Neural cell (in vitro differentiated cells): ENCODE data around the gene GPR146. TPM values are rescaled to one million over a fixed set of nuclear protein-coding genes. Genes with fewer than 3 reads are reported as not detected.
"Not testable (repeated sequence)": the region's sequence is repeated elsewhere in the genome, so short reads cannot be mapped to it uniquely, and the experiment has no call there.

Experiments
- H2AFZ ChIP-seq: fragments of 200-600, 300-800 bp; sonication (generic), shearing (Covaris generic); 2 replicates; pipeline ENCODE4 v1.6.0; 2014; ENCODE audit warnings: low read depth, mild to moderate bottlenecking, antibody characterized with exemption, low read length, moderate library complexity
- H3F3A ChIP-seq: fragments of 200-600 bp; shearing (Covaris generic); 2 replicates; pipeline ENCODE4 v1.6.1; 2016; ENCODE audit warnings: mild to moderate bottlenecking, moderate library complexity, mixed read lengths, antibody characterized with exemption, low read length; ENCODE audit not compliant: insufficient read depth, poor library complexity, severe bottlenecking
- H3K27ac ChIP-seq: fragments of 200-600, 300-800 bp; sonication (generic), shearing (Covaris generic); 2 replicates; pipeline ENCODE4 v1.5.1; 2014; ENCODE audit warnings: mild to moderate bottlenecking, low read length, moderate library complexity
- H3K27me3 ChIP-seq: fragments of 300-800, 200-600 bp; sonication (generic), shearing (Covaris generic); 2 replicates; pipeline ENCODE4 v1.6.0; 2014; ENCODE audit warnings: mild to moderate bottlenecking, low read depth, low read length, moderate library complexity; ENCODE audit not compliant: insufficient read depth
- H3K36me3 ChIP-seq: fragments of 300-800, 200-600 bp; sonication (generic), shearing (Covaris generic); 2 replicates; pipeline ENCODE4 v1.5.1; 2014; ENCODE audit warnings: mild to moderate bottlenecking, antibody characterized with exemption, low read length, moderate library complexity; ENCODE audit not compliant: insufficient read depth
- H3K4me2 ChIP-seq: fragments of 300-800, 200-600 bp; sonication (generic), shearing (Covaris generic); 2 replicates; pipeline ENCODE4 v1.6.0; 2014; ENCODE audit warnings: mild to moderate bottlenecking, low read length
- H3K4me3 ChIP-seq: fragments of 300-800, 200-600 bp; sonication (generic), shearing (Covaris generic); 2 replicates; pipeline ENCODE4 v1.5.1; 2014; ENCODE audit warnings: mild to moderate bottlenecking, low read length, moderate library complexity
- H3K79me2 ChIP-seq: fragments of 200-600 bp; shearing (Covaris generic); replicated peaks from 2 replicates; pipeline ENCODE4 v1.6.0; 2014; ENCODE audit warnings: mild to moderate bottlenecking, low read length, moderate library complexity; ENCODE audit not compliant: insufficient read depth
- H3K9ac ChIP-seq: fragments of 300-800, 200-600 bp; sonication (generic), shearing (Covaris generic); 2 replicates; pipeline ENCODE4 v1.6.1; 2016; ENCODE audit warnings: mild to moderate bottlenecking, low read length, mixed read lengths
- H3K9me2 ChIP-seq: fragments of 200-600 bp; shearing (Covaris generic); 2 replicates; pipeline ENCODE4 v1.6.1; 2016; ENCODE audit warnings: mild to moderate bottlenecking, low read length, mixed read lengths; ENCODE audit not compliant: insufficient read depth
- H3K9me3 ChIP-seq: fragments of 200-600, 300-800 bp; sonication (generic), shearing (Covaris generic); 2 replicates; pipeline ENCODE4 v1.6.1; 2016; ENCODE audit warnings: mild to moderate bottlenecking, mixed run types, low read length, moderate library complexity, mixed read lengths
- H4K20me1 ChIP-seq: fragments of 200-600 bp; shearing (Covaris generic); 2 replicates; pipeline ENCODE4 v1.6.1; 2016; ENCODE audit warnings: mild to moderate bottlenecking, mixed run types; ENCODE audit not compliant: insufficient read depth
- CTCF ChIP-seq: fragments of 450-650 bp; IDR thresholded peaks from 2 replicates; pipeline ENCODE4 v1.5.1; 2014; ENCODE audit warnings: antibody characterized with exemption, mild to moderate bottlenecking, moderate library complexity; ENCODE audit not compliant: poor library complexity, severe bottlenecking
- EP300 ChIP-seq: fragments of 450-650 bp; conservative IDR thresholded peaks from 2 replicates; pipeline ENCODE4 v1.6.1; 2014; ENCODE audit warnings: antibody characterized with exemption, mild to moderate bottlenecking, moderate library complexity; ENCODE audit not compliant: poor library complexity, severe bottlenecking
- EZH2 ChIP-seq: fragments of 200-600, 300-800 bp; shearing (Covaris generic), sonication (generic); IDR thresholded peaks from 2 replicates; pipeline ENCODE4 v1.6.1; 2014; ENCODE audit warnings: antibody characterized with exemption, low read length, borderline replicate concordance, mild to moderate bottlenecking; ENCODE audit not compliant: insufficient read depth, poor library complexity, severe bottlenecking
- MXI1 ChIP-seq: fragments of 450-650 bp; conservative IDR thresholded peaks from 2 replicates; pipeline ENCODE4 v1.6.1; 2014; ENCODE audit warnings: antibody characterized with exemption, mild to moderate bottlenecking; ENCODE audit not compliant: poor library complexity, severe bottlenecking
- POLR2AphosphoS5 ChIP-seq: IDR thresholded peaks from 2 replicates; pipeline ENCODE4 v1.6.1; 2012
- RAD21 ChIP-seq: fragments of 450-650 bp; conservative IDR thresholded peaks from 2 replicates; pipeline ENCODE4 v1.6.1; 2014; ENCODE audit warnings: antibody characterized with exemption, mild to moderate bottlenecking, moderate library complexity
- REST ChIP-seq: IDR thresholded peaks from 2 replicates; pipeline ENCODE4 v1.6.1; 2012; ENCODE audit warnings: borderline replicate concordance
- SMC3 ChIP-seq: fragments of 450-650 bp; conservative IDR thresholded peaks from 2 replicates; pipeline ENCODE4 v1.6.1; 2014; ENCODE audit warnings: antibody characterized with exemption, mild to moderate bottlenecking, moderate library complexity; ENCODE audit not compliant: poor library complexity
- TAF1 ChIP-seq: IDR thresholded peaks from 2 replicates; pipeline ENCODE4 v1.6.1; 2012; ENCODE audit warnings: low read depth
- polyA plus RNA-seq: library from polyadenylated mRNA; depleted of rRNA; stranded (reverse); fragments of >200 nt; gene quantifications from 2 replicates; pipeline ENCODE4 v1.2.3, GENCODE V29; 2014

The GPR146 gene
- polyA plus RNA-seq, 1 donor from 2014 or later = not detected

- no peak overlapping the region for H2AFZ ChIP-seq
- no peak overlapping the region for H3K27ac ChIP-seq
- H3K9me2 ChIP-seq = no peaks in the 10 kb centered on the region
- TF ChIP-seq CTCF = no peak
- TF ChIP-seq MXI1 = no peak
- TF ChIP-seq RAD21 = no peak
- TF ChIP-seq REST = no peak
- no peak for TF ChIP-seq SMC3
- TF ChIP-seq EP300 = no peak
- TF ChIP-seq EZH2 = no peak
- no peak for TF ChIP-seq POLR2AphosphoS5
- no peak for TF ChIP-seq TAF1
- no peak overlapping the region for H3K4me2 ChIP-seq
- H3K4me3 ChIP-seq = no peak overlapping the region
- H3K79me2 ChIP-seq = no peaks in the 10 kb centered on the region
- no peaks in the 10 kb centered on the region for H3F3A ChIP-seq
- no peaks in the 10 kb centered on the region for H3K27me3 ChIP-seq
- no peaks in the 10 kb centered on the region for H4K20me1 ChIP-seq
- H3K9me3 ChIP-seq = no peaks in the 10 kb centered on the region
- H3K9ac ChIP-seq = no peak overlapping the region
- H3K36me3 ChIP-seq = no peaks in the 10 kb centered on the region
These were observed 44.1 kb upstream of the GPR146 start for GRCh38 chr7:999941-1000935.

DNA sequence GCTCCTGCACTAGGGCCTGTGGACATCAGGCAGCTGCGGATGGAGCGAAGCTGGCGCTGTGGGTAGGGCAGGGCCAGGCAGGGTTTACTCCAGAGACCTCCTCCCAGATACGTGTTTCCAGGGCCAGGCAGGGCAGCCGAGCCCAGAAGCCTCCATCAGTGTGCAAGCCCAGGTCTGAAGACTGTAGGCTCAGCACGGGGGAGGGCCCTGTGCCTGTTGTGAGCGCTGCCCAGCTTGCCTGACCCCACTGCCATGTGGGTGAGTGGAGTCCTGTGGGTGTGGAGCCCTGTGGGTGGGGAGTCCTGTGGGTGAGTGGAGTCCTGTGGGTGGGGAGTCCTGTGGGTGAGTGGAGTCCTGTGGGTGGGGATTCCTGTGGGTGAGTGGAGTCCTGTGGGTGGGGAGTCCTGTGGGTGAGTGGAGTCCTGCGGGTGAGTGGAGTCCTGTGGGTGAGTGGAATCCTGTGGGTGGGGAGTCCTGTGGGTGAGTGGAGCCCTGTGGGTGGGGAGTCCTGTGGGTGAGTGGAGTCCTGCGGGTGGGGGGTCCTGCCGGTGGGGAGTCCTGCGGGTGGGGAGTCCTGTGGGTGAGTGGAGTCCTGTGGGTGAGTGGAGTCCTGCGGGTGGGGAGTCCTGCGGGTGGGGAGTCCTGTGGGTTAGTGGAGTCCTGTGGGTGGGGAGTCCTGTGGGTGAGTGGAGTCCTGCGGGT, 43.1 kb upstream of the GPR146 start:
- not testable (repeated sequence) for H3K36me3 ChIP-seq, H3K27me3 ChIP-seq, H3K4me3 ChIP-seq, H3K4me2 ChIP-seq, H3K27ac ChIP-seq, H4K20me1 ChIP-seq, H3K9me2 ChIP-seq, H3K9me3 ChIP-seq, H3F3A ChIP-seq, H3K9ac ChIP-seq, H2AFZ ChIP-seq, H3K79me2 ChIP-seq

DNA sequence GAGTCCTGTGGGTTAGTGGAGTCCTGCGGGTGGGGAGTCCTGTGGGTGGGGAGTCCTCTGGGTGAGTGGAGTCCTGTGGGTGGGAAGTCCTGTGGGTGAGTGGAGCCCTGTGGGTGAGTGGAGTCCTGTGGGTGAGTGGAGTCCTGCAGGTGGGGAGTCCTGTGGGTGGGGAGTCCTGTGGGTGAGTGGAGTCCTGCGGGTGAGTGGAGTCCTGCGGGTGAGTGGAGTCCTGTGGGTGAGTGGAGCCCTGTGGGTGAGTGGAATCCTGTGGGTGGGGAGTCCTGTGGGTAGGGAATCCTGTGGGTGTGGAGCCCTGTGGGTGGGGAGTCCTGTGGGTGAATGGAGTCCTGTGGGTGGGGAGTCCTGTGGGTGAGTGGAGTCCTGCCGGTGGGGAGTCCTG, 42.3 kb upstream of the GPR146 start:
- H3K36me3 ChIP-seq, H3K9me2 ChIP-seq, H3K79me2 ChIP-seq, H3F3A ChIP-seq, H2AFZ ChIP-seq, H3K9ac ChIP-seq, H3K4me3 ChIP-seq, H3K27me3 ChIP-seq, H3K27ac ChIP-seq, H3K9me3 ChIP-seq, H4K20me1 ChIP-seq, H3K4me2 ChIP-seq: not testable (repeated sequence)

- H3K79me2 ChIP-seq, H3K27ac ChIP-seq, H3K27me3 ChIP-seq, H3K4me2 ChIP-seq, H2AFZ ChIP-seq, H3K9ac ChIP-seq, H3K9me3 ChIP-seq, H3K4me3 ChIP-seq, H3K36me3 ChIP-seq, H4K20me1 ChIP-seq, H3F3A ChIP-seq, H3K9me2 ChIP-seq: not testable (repeated sequence)
These were observed 41.9 kb upstream of the GPR146 start for GRCh38 chr7:1002445-1002844.
